Thyroid gland (tissue), 4 donors: ENCODE measurements around the gene HHATL.

Experiments
- POLR2A ChIP-seq, 2 donors: fragments of 450-650 bp; IDR thresholded peaks; one replicate each; pipeline ENCODE4 v1.6.1; 2017; ENCODE audit warnings: antibody characterized with exemption in 2 of 2, mild to moderate bottlenecking in 2 of 2, moderate library complexity in 1 of 2
- TF ChIP-seq, protein P1 (sequence below), 6 experiments: fragments of 200-600 bp in 3 of 6; fragments of 450-650 bp in 3 of 6; sonication (generic) in 3 of 6; IDR thresholded peaks; one replicate each; pipeline ENCODE4 v1.5.1; 2016 to 2019; ENCODE audit warnings: antibody characterized with exemption in 6 of 6, mild to moderate bottlenecking in 2 of 6, inconsistent platforms in 1 of 6, moderate library complexity in 1 of 6

DNA sequence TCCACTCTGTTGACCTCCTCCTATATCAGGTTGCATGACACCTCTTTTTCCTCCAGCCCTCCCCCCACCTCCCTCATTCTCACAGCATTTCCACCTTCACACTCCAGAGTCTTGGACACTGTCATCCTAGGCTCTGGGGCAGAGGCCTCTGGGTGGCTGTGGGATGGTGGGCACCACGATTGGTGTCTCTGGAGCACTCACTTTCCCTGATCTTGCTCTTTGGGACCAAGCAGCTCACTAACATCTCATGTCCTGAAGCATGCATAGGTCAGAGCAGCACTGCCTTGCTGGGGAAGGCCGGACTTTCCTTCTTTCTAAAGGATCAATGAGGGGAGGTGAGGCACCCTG is 34.2 kb downstream of the HHATL start:
- TF ChIP-seq, protein P1, sequence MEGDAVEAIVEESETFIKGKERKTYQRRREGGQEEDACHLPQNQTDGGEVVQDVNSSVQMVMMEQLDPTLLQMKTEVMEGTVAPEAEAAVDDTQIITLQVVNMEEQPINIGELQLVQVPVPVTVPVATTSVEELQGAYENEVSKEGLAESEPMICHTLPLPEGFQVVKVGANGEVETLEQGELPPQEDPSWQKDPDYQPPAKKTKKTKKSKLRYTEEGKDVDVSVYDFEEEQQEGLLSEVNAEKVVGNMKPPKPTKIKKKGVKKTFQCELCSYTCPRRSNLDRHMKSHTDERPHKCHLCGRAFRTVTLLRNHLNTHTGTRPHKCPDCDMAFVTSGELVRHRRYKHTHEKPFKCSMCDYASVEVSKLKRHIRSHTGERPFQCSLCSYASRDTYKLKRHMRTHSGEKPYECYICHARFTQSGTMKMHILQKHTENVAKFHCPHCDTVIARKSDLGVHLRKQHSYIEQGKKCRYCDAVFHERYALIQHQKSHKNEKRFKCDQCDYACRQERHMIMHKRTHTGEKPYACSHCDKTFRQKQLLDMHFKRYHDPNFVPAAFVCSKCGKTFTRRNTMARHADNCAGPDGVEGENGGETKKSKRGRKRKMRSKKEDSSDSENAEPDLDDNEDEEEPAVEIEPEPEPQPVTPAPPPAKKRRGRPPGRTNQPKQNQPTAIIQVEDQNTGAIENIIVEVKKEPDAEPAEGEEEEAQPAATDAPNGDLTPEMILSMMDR (IDR thresholded peaks at IDR 0.05) = no peak
- TF ChIP-seq POLR2A (IDR thresholded peaks at IDR 0.05) = no peak
